HepG2 (cell line): ENCODE results near the gene FBXL7. TPM values are rescaled to one million over a fixed set of nuclear protein-coding genes. Genes with fewer than 3 reads are reported as not detected.

Experiments
- ATAC-seq: fragments of 200-7000 bp; cut with Tn5 transposase; 3 replicates; pipeline ENCODE4 v1.9.1; 2020; ENCODE audit warnings: mild to moderate bottlenecking, moderate library complexity
- BruUV-seq: library from RNA; stranded (reverse); fragments of 400-500 nt; replicated peaks from 2 replicates; lab custom pipeline; 2021; lab: Mats Ljungman, UMichigan
- CTCF ChIA-PET: fragments of 300-600 bp; formaldehyde crosslinking; extraction: SDS; loops from one replicate; lab custom pipeline; 2021; ENCODE audit warnings: low total read pairs, inconsistent platforms, low intra/inter-chr PET ratio; lab: Yijun Ruan, JAX
- POLR2A ChIA-PET: fragments of 350-600 bp; sonication (Branson Sonifier 250); formaldehyde crosslinking; loops from one replicate; lab custom pipeline; 2020; ENCODE audit warnings: antibody characterized with exemption, inconsistent platforms; lab: Yijun Ruan, JAX
- DNase-seq: peaks from one replicate; pipeline ENCODE4 v3.0.0-alpha.2; 2015; ENCODE audit warnings: low spot score
- FAIRE-seq: peaks from 3 replicates; lab custom pipeline; 2011; peaks lifted over from hg19 to GRCh38; lab: Jason Lieb, UNC
- H2AFZ ChIP-seq: one replicate; pipeline ENCODE4 v1.6.1; 2011; ENCODE audit warnings: low read length, inconsistent platforms
- H3K27ac ChIP-seq: fragments of 300-600 bp; 3 replicates; pipeline ENCODE4 v1.8.0; 2011; ENCODE audit warnings: mixed run types, mild to moderate bottlenecking, mixed read lengths, low read length, inconsistent platforms; ENCODE audit not compliant: insufficient read depth; ENCODE audit errors: extremely low read length
- H3K27me3 ChIP-seq, 2 experiments: fragments of 200-600 bp in 1 of 2; 2 replicates in 1 of 2; 3 replicates in 1 of 2; pipeline versions ENCODE4 v1.6.0 to v1.8.0; 2011; ENCODE audit warnings: low read length in 2 of 2, mild to moderate bottlenecking in 2 of 2, moderate library complexity in 2 of 2, inconsistent platforms in 1 of 2; ENCODE audit not compliant: insufficient read depth in 2 of 2, control insufficient read depth in 1 of 2
- H3K36me3 ChIP-seq, 2 experiments: fragments of 200-600 bp in 1 of 2; replicated peaks in 1 of 2; 2 replicates in 1 of 2; 3 replicates in 1 of 2; pipeline versions ENCODE4 v1.5.1 to v1.8.0; 2011; ENCODE audit warnings: low read length in 2 of 2, inconsistent platforms in 1 of 2; ENCODE audit not compliant: insufficient read depth in 2 of 2, control insufficient read depth in 1 of 2
- H3K4me1 ChIP-seq: 2 replicates; pipeline ENCODE4 v1.5.1; 2012; ENCODE audit warnings: low read length, inconsistent platforms; ENCODE audit not compliant: insufficient read depth
- H3K4me2 ChIP-seq: 2 replicates; pipeline ENCODE4 v1.6.0; 2011; ENCODE audit warnings: low read depth, low read length, inconsistent platforms
- H3K4me3 ChIP-seq, 3 experiments: fragments of 200-600 bp in 1 of 3; sonication (generic), shearing (Covaris generic) in 1 of 3; replicated peaks in 1 of 3; 2 replicates each; pipeline ENCODE4 v1.5.1; 2011 to 2016; ENCODE audit warnings: low read length in 3 of 3, inconsistent platforms in 2 of 3, low read depth in 2 of 3, mild to moderate bottlenecking in 2 of 3, control low read depth in 1 of 3, mixed read lengths in 1 of 3; ENCODE audit not compliant: insufficient read depth in 1 of 3
- H3K79me2 ChIP-seq: one replicate; pipeline ENCODE4 v1.6.1; 2011; ENCODE audit warnings: low read length, inconsistent platforms; ENCODE audit not compliant: insufficient read depth
- H3K9ac ChIP-seq: 2 replicates; pipeline ENCODE4 v1.6.0; 2011; ENCODE audit warnings: mild to moderate bottlenecking, low read depth, low read length, inconsistent platforms; ENCODE audit not compliant: insufficient read depth
- H3K9me3 ChIP-seq: 2 replicates; pipeline ENCODE4 v1.5.1; 2012; ENCODE audit warnings: mild to moderate bottlenecking, low read length
- H4K20me1 ChIP-seq: 2 replicates; pipeline ENCODE4 v1.6.0; 2011; ENCODE audit warnings: inconsistent platforms, mild to moderate bottlenecking, low read length, moderate library complexity; ENCODE audit not compliant: insufficient read depth
- ESRRA ChIP-seq: sonication (generic); formaldehyde crosslinking; IDR thresholded peaks from 2 replicates; pipeline ENCODE4 v1.5.1; 2020; ENCODE audit warnings: mild to moderate bottlenecking, low read depth, missing genetic modification reagents
- KDM5A ChIP-seq: fragments of 200-600 bp; sonication (generic); IDR thresholded peaks from 2 replicates; pipeline ENCODE4 v1.7.0; 2018; ENCODE audit warnings: antibody characterized with exemption, mild to moderate bottlenecking, low read length, borderline replicate concordance
- MTF1 ChIP-seq: sonication (generic); formaldehyde crosslinking; IDR thresholded peaks from 2 replicates; pipeline ENCODE4 v1.5.0; 2020; ENCODE audit warnings: missing genetic modification reagents
- MYNN ChIP-seq: sonication (generic); formaldehyde crosslinking; IDR thresholded peaks from 2 replicates; pipeline ENCODE4 v1.4.0; 2020; ENCODE audit warnings: mild to moderate bottlenecking, low read depth, missing genetic modification reagents
- NR2C2 ChIP-seq: sonication (generic); formaldehyde crosslinking; IDR thresholded peaks from 2 replicates; pipeline ENCODE4 v1.4.0; 2020; ENCODE audit warnings: missing genetic modification reagents, mild to moderate bottlenecking, moderate library complexity, borderline replicate concordance
- TP53 ChIP-seq: sonication (generic); formaldehyde crosslinking; conservative IDR thresholded peaks from 2 replicates; pipeline ENCODE4 v1.4.0; 2020; ENCODE audit warnings: missing genetic modification reagents
- ZHX2 ChIP-seq, 2 experiments: sonication (generic) in 1 of 2; formaldehyde crosslinking in 1 of 2; IDR thresholded peaks; 2 replicates each; pipeline versions ENCODE4 v1.6.1 to v1.9.0; 2014 to 2022; ENCODE audit warnings: antibody characterized with exemption in 1 of 2, borderline replicate concordance in 1 of 2, inconsistent platforms in 1 of 2, low read depth in 1 of 2, missing genetic modification reagents in 1 of 2
- ZNF605 ChIP-seq: sonication (generic); formaldehyde crosslinking; IDR thresholded peaks from 2 replicates; pipeline ENCODE4 v1.8.0; 2022; ENCODE audit warnings: mild to moderate bottlenecking, missing genetic modification reagents
- ZNF644 ChIP-seq: IDR thresholded peaks from 2 replicates; pipeline ENCODE4 v1.6.1; 2016; ENCODE audit warnings: low read depth
- ZNF678 ChIP-seq: sonication (generic); formaldehyde crosslinking; IDR thresholded peaks from 2 replicates; pipeline ENCODE4 v1.4.0; 2020; ENCODE audit warnings: mild to moderate bottlenecking, missing genetic modification reagents
- ZNF788 ChIP-seq: sonication (generic); formaldehyde crosslinking; IDR thresholded peaks from 2 replicates; pipeline ENCODE4 v1.5.0; 2020; ENCODE audit warnings: mild to moderate bottlenecking, missing genetic modification reagents, borderline replicate concordance
- ZNF816 ChIP-seq: sonication (generic); formaldehyde crosslinking; IDR thresholded peaks from 2 replicates; pipeline ENCODE4 v1.8.0; 2022; ENCODE audit warnings: missing genetic modification reagents, mild to moderate bottlenecking, borderline replicate concordance
- whole genome bisulfite sequencing: methylation state at CpG from one replicate; pipeline ENCODE4 v1.1.6; 2017; ENCODE audit warnings: low lambda C conversion rate; 5-methylcytosine and 5-hydroxymethylcytosine counted together
- in situ Hi-C: cut with HindIII; loops from 2 replicates; pipeline ENCODE4 v1.10.0; 2017; ENCODE audit warnings: low pct_unique_long_range_greater_than_20kb; ENCODE audit not compliant: extremely low pct_ligation_motif_present
- intact Hi-C: fragments of 100-400 bp; cut with micrococcal nuclease; formaldehyde crosslinking; loops from one replicate; pipeline ENCODE4 v1.10.0; 2022; ENCODE audit not compliant: unreplicated experiment
- polyA plus RNA-seq, 8 experiments: library from polyadenylated mRNA; depleted of rRNA in 3 of 8; stranded (reverse) in 7 of 8; unstranded in 1 of 8; fragments of >200 nt; fragmentation: Illumina TruSeq in 4 of 8; extraction: Trizol in 4 of 8; gene quantifications; 2 replicates each; pipeline versions ENCODE4 v1.2.1 to v1.2.3, GENCODE V29; 2011 to 2016; ENCODE audit warnings: low read depth in 4 of 8, missing spikeins in 1 of 8, mixed read lengths in 1 of 8; ENCODE audit not compliant: insufficient read depth in 1 of 8
- total RNA-seq, 5 experiments: library from RNA; depleted of rRNA; stranded (reverse); fragments of >200 nt; fragmentation: Illumina TruSeq; extraction: Trizol; gene quantifications; 2 replicates each; pipeline ENCODE4 v1.2.3, GENCODE V29; 2016; ENCODE audit warnings: low read depth in 1 of 5

Gene FBXL7
- total and polyA plus RNA-seq, 2 of the 13 experiments (the other 11 are each of a cell fraction or from before 2014, with no cell fraction given): 0.07 TPM; not detected in 1

- Histone ChIP-seq H2AFZ (no peak overlapping the region), H3K27me3 (no peaks in the 10 kb centered on the region; a peak in 2 of 5 replicates), H3K79me2 (no peaks in the 10 kb centered on the region), H3K4me2 (no peak overlapping the region), H3K36me3 (no peaks in the 10 kb centered on the region), H3K4me3 (no peak overlapping the region), H3K4me1 (no peaks in the 10 kb centered on the region), H4K20me1 (no peaks in the 10 kb centered on the region), H3K27ac (no peak overlapping the region), H3K9me3 (no peaks in the 10 kb centered on the region), H3K9ac (no peak overlapping the region)
- in situ Hi-C loops (no loop called here), intact Hi-C loops (no loop called here)
- no peak for ATAC-seq
- BruUV-seq: no TSS peak
- 31% methylated on average over 2 of the region's 2 CpGs for WGBS
- TF ChIP-seq ZNF644 (CRISPR knock-in tag) (no peak), ZNF816 (CRISPR knock-in tag) (no peak), TP53 (no peak), NR2C2 (CRISPR knock-in tag) (no peak), ZNF678 (CRISPR knock-in tag) (no peak), ZNF788 (CRISPR knock-in tag) (no peak), ESRRA (CRISPR knock-in tag) (no peak), MTF1 (CRISPR knock-in tag) (no peak), KDM5A (no peak), ZNF605 (CRISPR knock-in tag) (no peak), ZHX2 (IDR thresholded peaks at IDR 0.05; ENCODE audit: low read depth) (no peak), ZHX2 (CRISPR knock-in tag; IDR thresholded peaks at IDR 0.05; ENCODE audit: borderline replicate concordance) (no peak), MYNN (CRISPR knock-in tag) (no peak)
- ChIA-PET POLR2A (no interaction called here), CTCF (no interaction called here)
- DNase-seq: no peak
- no peak for FAIRE-seq
These were observed 323.4 kb downstream of the FBXL7 start for GRCh38 chr5:15823398-15823797.
